IMR-90 (cell line): ENCODE results near the gene PRSS2. TPM values are rescaled to one million over a fixed set of nuclear protein-coding genes. Genes with fewer than 3 reads are reported as not detected.

Experiments used
- ATAC-seq: fragments of 200-7000 bp; cut with Tn5 transposase; 2 replicates; pipeline ENCODE4 v1.9.1; 2020; ENCODE audit warnings: low read depth, mild to moderate bottlenecking, moderate library complexity
- BruUV-seq: library from RNA; stranded (reverse); fragments of 400-500 nt; replicated peaks from 2 replicates; lab custom pipeline; 2021; lab: Mats Ljungman, UMichigan
- CTCF ChIA-PET: fragments of 300-600 bp; formaldehyde crosslinking; extraction: SDS; loops from one replicate; lab custom pipeline; 2021; ENCODE audit warnings: antibody characterized with exemption; lab: Yijun Ruan, JAX
- POLR2A ChIA-PET: fragments of 300-600 bp; sonication (Branson Sonifier 250); formaldehyde crosslinking; loops from one replicate; lab custom pipeline; 2022; ENCODE audit warnings: antibody characterized with exemption; ENCODE audit not compliant: unreplicated experiment; lab: Charles Lee
- DNase-seq: peaks from one replicate; pipeline ENCODE4 v3.0.0; 2013
- H2AFZ ChIP-seq: replicated peaks from 2 replicates; pipeline ENCODE3; 2013; ENCODE audit warnings: low read length, mild to moderate bottlenecking; ENCODE audit not compliant: poor library complexity
- H2AK5ac ChIP-seq: 2 replicates; pipeline ENCODE4 v1.6.1; 2013; ENCODE audit warnings: low read depth, low read length, inconsistent platforms
- H2AK9ac ChIP-seq: replicated peaks from 2 replicates; pipeline ENCODE3; 2013; ENCODE audit warnings: mild to moderate bottlenecking, low read depth, low read length, moderate library complexity; ENCODE audit not compliant: poor library complexity
- H2BK120ac ChIP-seq: 2 replicates; pipeline ENCODE4 v1.6.1; 2013; ENCODE audit warnings: low read depth, low read length, inconsistent platforms
- H2BK15ac ChIP-seq: 3 replicates; pipeline ENCODE4 v1.6.1; 2013; ENCODE audit warnings: low read depth, low read length, inconsistent platforms
- H2BK20ac ChIP-seq: 2 replicates; pipeline ENCODE4 v1.6.1; 2013; ENCODE audit warnings: low read depth, mild to moderate bottlenecking, inconsistent platforms, low read length, moderate library complexity
- H2BK5ac ChIP-seq: 2 replicates; pipeline ENCODE4 v1.6.1; 2013; ENCODE audit warnings: mild to moderate bottlenecking, low read depth, low read length, inconsistent platforms; ENCODE audit not compliant: poor library complexity, severe bottlenecking
- H3K14ac ChIP-seq: replicated peaks from 2 replicates; pipeline ENCODE4 v1.6.1; 2013; ENCODE audit warnings: low read depth, low read length, inconsistent platforms
- H3K18ac ChIP-seq: 2 replicates; pipeline ENCODE4 v1.6.1; 2013; ENCODE audit warnings: low read depth, low read length, control low read depth
- H3K23ac ChIP-seq: 2 replicates; pipeline ENCODE4 v1.6.1; 2013; ENCODE audit warnings: low read depth, low read length, inconsistent platforms
- H3K27ac ChIP-seq: 2 replicates; pipeline ENCODE4 v1.5.1; 2013; ENCODE audit warnings: mild to moderate bottlenecking, control low read depth, low read length; ENCODE audit not compliant: insufficient read depth
- H3K27me3 ChIP-seq: 2 replicates; pipeline ENCODE4 v1.6.1; 2013; ENCODE audit warnings: low read length; ENCODE audit not compliant: control insufficient read depth, insufficient read depth
- H3K36me3 ChIP-seq: 2 replicates; pipeline ENCODE4 v1.6.1; 2013; ENCODE audit warnings: low read length, mixed read lengths; ENCODE audit not compliant: control insufficient read depth, insufficient read depth
- H3K4ac ChIP-seq: 2 replicates; pipeline ENCODE4 v1.6.1; 2013; ENCODE audit warnings: low read depth, low read length, inconsistent platforms
- H3K4me1 ChIP-seq: 2 replicates; pipeline ENCODE4 v1.6.1; 2013; ENCODE audit warnings: low read length, mixed read lengths; ENCODE audit not compliant: control insufficient read depth, insufficient read depth
- H3K4me2 ChIP-seq: 2 replicates; pipeline ENCODE4 v1.6.1; 2013; ENCODE audit warnings: low read depth, mild to moderate bottlenecking, control low read depth, low read length, moderate library complexity
- H3K4me3 ChIP-seq: 2 replicates; pipeline ENCODE4 v1.5.1; 2013; ENCODE audit warnings: low read depth, mild to moderate bottlenecking, control low read depth, low read length, moderate library complexity; ENCODE audit not compliant: insufficient read depth
- H3K56ac ChIP-seq: 2 replicates; pipeline ENCODE4 v1.6.1; 2013; ENCODE audit warnings: low read length, inconsistent platforms; ENCODE audit not compliant: insufficient read depth; ENCODE audit errors: extremely low read depth
- H3K79me1 ChIP-seq, 2 experiments: 2 replicates each; pipeline ENCODE4 v1.6.1; 2013; ENCODE audit warnings: low read length in 2 of 2, inconsistent platforms in 1 of 2, low read depth in 1 of 2
- H3K9ac ChIP-seq: 2 replicates; pipeline ENCODE4 v1.6.1; 2013; ENCODE audit warnings: low read depth, low read length, control low read depth
- H3K9me1 ChIP-seq: 2 replicates; pipeline ENCODE4 v1.6.1; 2013; ENCODE audit warnings: low read length, inconsistent platforms; ENCODE audit not compliant: insufficient read depth
- H3K9me3 ChIP-seq: 2 replicates; pipeline ENCODE4 v1.6.1; 2013; ENCODE audit warnings: low read length; ENCODE audit not compliant: control insufficient read depth, insufficient read depth
- H4K20me1 ChIP-seq: 2 replicates; pipeline ENCODE4 v1.6.1; 2013; ENCODE audit warnings: low read length, inconsistent platforms; ENCODE audit not compliant: insufficient read depth
- H4K5ac ChIP-seq: 2 replicates; pipeline ENCODE4 v1.6.1; 2013; ENCODE audit warnings: mild to moderate bottlenecking, low read depth, low read length, control low read depth
- H4K8ac ChIP-seq, 2 experiments: 2 replicates each; pipeline ENCODE4 v1.6.1; 2013; ENCODE audit warnings: low read depth in 2 of 2, low read length in 2 of 2, control low read depth in 1 of 2, inconsistent platforms in 1 of 2
- H4K91ac ChIP-seq: 2 replicates; pipeline ENCODE4 v1.6.1; 2013; ENCODE audit warnings: low read depth, low read length, inconsistent platforms; ENCODE audit not compliant: insufficient read depth
- MAFK ChIP-seq: IDR thresholded peaks from 2 replicates; pipeline ENCODE4 v1.6.1; 2012; ENCODE audit warnings: low read depth, low read length, improper control_type of control experiment
- MXI1 ChIP-seq: IDR thresholded peaks from 2 replicates; pipeline ENCODE4 v1.6.1; 2012; ENCODE audit warnings: low read depth, mild to moderate bottlenecking, low read length, moderate library complexity, borderline replicate concordance
- POLR2A ChIP-seq: IDR thresholded peaks from 2 replicates; pipeline ENCODE4 v1.6.1; 2012; ENCODE audit warnings: mild to moderate bottlenecking, low read depth, low read length
- RAD21 ChIP-seq: IDR thresholded peaks from 2 replicates; pipeline ENCODE4 v1.6.1; 2012; ENCODE audit warnings: low read length, improper control_type of control experiment
- RFX5 ChIP-seq: IDR thresholded peaks from 2 replicates; pipeline ENCODE4 v1.8.0; 2012; ENCODE audit warnings: low read depth, mild to moderate bottlenecking, low read length, moderate library complexity
- WGBS, 2 experiments: methylation state at CpG; one replicate each; pipeline versions ENCODE4 v1.1.5 to v1.1.7; 2013; ENCODE audit warnings: missing lambda C conversion rate in 2 of 2; ENCODE audit not compliant: insufficient read length in 1 of 2; ENCODE audit errors: extremely low coverage in 2 of 2; 5-methylcytosine and 5-hydroxymethylcytosine counted together
- dilution Hi-C: fragments of 300-500 bp; cut with HindIII; formaldehyde crosslinking; loops from one replicate; pipeline ENCODE4 v1.14.3; 2018; ENCODE audit warnings: low sequenced_read_pairs; ENCODE audit not compliant: unreplicated experiment
- in situ Hi-C: fragments of 300-500 bp; cut with MboI; formaldehyde crosslinking; loops from 3 replicates; pipeline ENCODE4 v1.14.3; 2019; ENCODE audit warnings: low sequenced_read_pairs, inconsistent platforms, mixed read lengths
- intact Hi-C: fragments of 100-400 bp; cut with micrococcal nuclease; formaldehyde crosslinking; loops from 2 replicates; pipeline ENCODE4 v1.10.0; 2022
- polyA plus RNA-seq, 3 experiments: library from polyadenylated mRNA; depleted of rRNA; stranded (reverse); fragments of >200 nt; gene quantifications; 2 replicates each; pipeline ENCODE4 v1.2.3, GENCODE V29; 2012; ENCODE audit warnings: low replicate concordance in 1 of 3
- total RNA-seq: library from RNA; depleted of rRNA; stranded (reverse); fragments of >200 nt; gene quantifications from 2 replicates; pipeline ENCODE4 v1.2.3, GENCODE V29; 2012

PRSS2 gene
- total and polyA plus RNA-seq, 2 of the 4 experiments (the other 2 are of a cell fraction) = not detected

- H2BK5ac ChIP-seq = no peak overlapping the region
- no peaks in the 10 kb centered on the region for H3K9me3 ChIP-seq
- H3K36me3 ChIP-seq = no peaks in the 10 kb centered on the region
- H3K4me3 ChIP-seq = no peak overlapping the region
- no peak overlapping the region for H3K4me2 ChIP-seq
- H4K20me1 ChIP-seq = no peaks in the 10 kb centered on the region
- no peak overlapping the region for H3K14ac ChIP-seq
- no peak overlapping the region for H2BK15ac ChIP-seq
- no peak overlapping the region for H3K18ac ChIP-seq
- DNase-seq = no peak
- no peak overlapping the region for H3K56ac ChIP-seq
- H2BK20ac ChIP-seq = no peak overlapping the region
- H2AK9ac ChIP-seq = no peak overlapping the region
- H2AFZ ChIP-seq = no peak overlapping the region
- no peaks in the 10 kb centered on the region for H3K9me1 ChIP-seq
- H2AK5ac ChIP-seq = no peak overlapping the region
- H4K8ac ChIP-seq = no peak overlapping the region
- intact Hi-C loops = no loop called here
- no peak overlapping the region for H4K91ac ChIP-seq
- no peak overlapping the region for H3K23ac ChIP-seq
- CTCF ChIA-PET = interaction anchor here (2.4 kb wide), 1 partner anchor 9 kb away, joined by 14 read pairs; no protein-coding TSS in a partner anchor
- no peak for TF ChIP-seq POLR2A
- no peak for TF ChIP-seq MXI1
- TF ChIP-seq RFX5 = no peak
- TF ChIP-seq RAD21 = no peak
- no peak for TF ChIP-seq MAFK
- in situ Hi-C loops = no loop called here
- H3K9ac ChIP-seq = no peak overlapping the region
- ATAC-seq = no peak
- WGBS, 2 experiments = 50% methylated on average over 1 of the region's 1 CpG; no CpG with 5 or more reads in 1 of the 2 experiments
- H2BK120ac ChIP-seq = no peak overlapping the region
- no peak overlapping the region for H4K5ac ChIP-seq
- dilution Hi-C loops = loop anchor here (25.0 kb wide), 1 partner anchor 280 kb away; no protein-coding TSS in a partner anchor
- no peaks in the 10 kb centered on the region for H3K79me1 ChIP-seq
- POLR2A ChIA-PET = no interaction called here
- H3K27me3 ChIP-seq = peaks cover 33% of the 10 kb centered on the region
- no peaks in the 10 kb centered on the region for H3K4me1 ChIP-seq
- no peak overlapping the region for H3K4ac ChIP-seq
- H3K27ac ChIP-seq = no peak overlapping the region
- no TSS peak for BruUV-seq
These were observed 21.4 kb downstream of the PRSS2 start for GRCh38 chr7:142792129-142792528.
